ENCODE results near the gene DIAPH1. TPM values are rescaled to one million over a fixed set of nuclear protein-coding genes. Genes with fewer than 3 reads are reported as not detected.

The DIAPH1 gene
- polyA plus RNA-seq, 4 donors, result 58.4 to 97.3 (median 90.6) TPM

DNA sequence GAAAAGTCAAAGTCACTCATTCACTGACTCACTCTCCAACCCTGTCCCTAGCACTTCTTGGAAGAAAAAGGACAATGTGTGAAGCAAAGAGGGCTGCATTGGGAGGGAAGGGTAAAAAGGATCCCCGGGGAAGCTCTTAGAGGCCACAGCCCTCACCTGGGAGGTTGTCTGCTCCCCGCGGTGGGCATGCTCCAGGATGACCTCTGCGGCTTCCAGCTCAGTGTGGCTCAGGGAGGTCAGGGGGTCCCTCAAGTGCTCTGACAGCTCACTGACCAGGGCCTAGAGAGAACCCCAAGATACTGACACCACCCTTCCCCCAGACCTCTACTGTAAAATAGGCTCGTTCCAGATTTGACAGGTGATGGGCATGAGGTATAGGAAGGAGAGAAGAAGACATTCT, 28.4 kb upstream of the DIAPH1 start:
- no peak for FAIRE-seq
- H3K36me3 ChIP-seq (ENCODE audit: control insufficient read depth in 3 of 3, insufficient read depth in 2 of 3, low read depth in 1 of 3, low read length in 3 of 3), result peaks cover 0 to 50% (median 7%) of the 10 kb centered on the region in 3 donors
- WGBS, 3 donors, result 89 to 98% (median 91%) methylated on average over 3 to 5 of the region's 5 CpGs

DNA sequence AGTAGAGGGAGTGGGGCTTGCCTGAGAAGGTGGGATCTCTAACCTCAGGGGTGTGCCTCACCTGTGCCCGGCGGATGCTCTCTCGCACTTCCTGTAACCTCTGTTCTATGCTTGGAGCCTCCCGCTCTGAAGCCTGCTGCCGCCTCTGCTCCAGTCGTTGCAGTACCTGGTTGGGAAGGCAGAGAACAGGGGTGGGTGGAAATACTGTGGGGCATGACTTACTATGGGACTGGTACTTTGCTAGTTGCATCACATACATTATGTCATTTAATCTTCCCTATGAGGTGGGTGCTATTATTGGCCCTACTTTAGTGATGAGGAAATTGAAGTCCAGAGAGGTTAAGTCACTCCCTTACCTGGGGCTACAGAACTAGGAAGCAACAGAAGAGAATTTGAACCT, 27.2 kb upstream of the DIAPH1 start:
- no peak overlapping the region for H3K4me3 ChIP-seq (ENCODE audit: low read depth in 1 of 3, low read length in 3 of 3)
- 92 to 95% (median 92%) methylated on average over 6 of the region's 6 CpGs for WGBS, 3 donors
- peaks cover 0 to 3% (median 0%) of the 10 kb centered on the region in 3 donors for H3K4me1 ChIP-seq (ENCODE audit: control insufficient read depth in 3 of 3, insufficient read depth in 2 of 3, low read depth in 1 of 3, low read length in 2 of 3)
- FAIRE-seq (no peak), DNase-seq (no peak)
- peaks cover 0 to 55% (median 7%) of the 10 kb centered on the region in 3 donors for H3K36me3 ChIP-seq (ENCODE audit: control insufficient read depth in 3 of 3, insufficient read depth in 2 of 3, low read depth in 1 of 3, low read length in 3 of 3)
- H3K27ac ChIP-seq (ENCODE audit: low read depth in 1 of 3, low read length in 2 of 3), result no peak overlapping the region
- H3K27me3 ChIP-seq (ENCODE audit: control insufficient read depth in 3 of 3, insufficient read depth in 3 of 3, low read length in 3 of 3), result no peaks in the 10 kb centered on the region
- H3K9me3 ChIP-seq (ENCODE audit: control insufficient read depth in 2 of 2, insufficient read depth in 1 of 2, low read depth in 1 of 2, low read length in 1 of 2), result no peaks in the 10 kb centered on the region

More for the DNA sequence above, 28.4 kb upstream of the DIAPH1 start:
- H3K27me3 ChIP-seq (ENCODE audit: control insufficient read depth in 3 of 3, insufficient read depth in 3 of 3, low read length in 3 of 3), result no peaks in the 10 kb centered on the region
- no peak overlapping the region for H3K27ac ChIP-seq (ENCODE audit: low read depth in 1 of 3, low read length in 2 of 3)
- no peak overlapping the region for H3K4me3 ChIP-seq (ENCODE audit: low read depth in 1 of 3, low read length in 3 of 3)
- peaks cover 0 to 7% (median 3%) of the 10 kb centered on the region in 3 donors for H3K4me1 ChIP-seq (ENCODE audit: control insufficient read depth in 3 of 3, insufficient read depth in 2 of 3, low read depth in 1 of 3, low read length in 2 of 3)
- no peaks in the 10 kb centered on the region for H3K9me3 ChIP-seq (ENCODE audit: control insufficient read depth in 2 of 2, insufficient read depth in 1 of 2, low read depth in 1 of 2, low read length in 1 of 2)
- no peak for DNase-seq

GRCh38 chr5:141641634-141642267, 23.0 kb upstream of the DIAPH1 start:
- no peak overlapping the region for H3K27ac ChIP-seq (ENCODE audit: low read depth in 1 of 3, low read length in 2 of 3)
- peaks cover 0 to 16% (median 0%) of the 10 kb centered on the region in 3 donors for H3K27me3 ChIP-seq (ENCODE audit: control insufficient read depth in 3 of 3, insufficient read depth in 3 of 3, low read length in 3 of 3)
- H3K4me3 ChIP-seq (ENCODE audit: low read depth in 1 of 3, low read length in 3 of 3), result no peak overlapping the region
- FAIRE-seq (no peak), DNase-seq (peak; percentile 61 to 70)
- no peaks in the 10 kb centered on the region for H3K9me3 ChIP-seq (ENCODE audit: control insufficient read depth in 2 of 2, insufficient read depth in 1 of 2, low read depth in 1 of 2, low read length in 1 of 2)
- H3K36me3 ChIP-seq (ENCODE audit: control insufficient read depth in 3 of 3, insufficient read depth in 2 of 3, low read depth in 1 of 3, low read length in 3 of 3), result peaks cover 0 to 49% (median 4%) of the 10 kb centered on the region in 3 donors
- WGBS, 3 donors, result 86 to 94% (median 90%) methylated on average over 2 of the region's 2 CpGs
- H3K4me1 ChIP-seq (ENCODE audit: control insufficient read depth in 3 of 3, insufficient read depth in 2 of 3, low read depth in 1 of 3, low read length in 2 of 3), result peaks cover 0 to 11% (median 0%) of the 10 kb centered on the region in 3 donors

- WGBS, 3 donors, result 86 to 90% (median 87%) methylated on average over 9 of the region's 9 CpGs
- H3K4me3 ChIP-seq (ENCODE audit: low read depth in 1 of 3, low read length in 3 of 3), result no peak overlapping the region
- H3K27ac ChIP-seq (ENCODE audit: low read depth in 1 of 3, low read length in 2 of 3), result no peak overlapping the region
- DNase-seq (no peak), FAIRE-seq (no peak)
- H3K4me1 ChIP-seq (ENCODE audit: control insufficient read depth in 3 of 3, insufficient read depth in 2 of 3, low read depth in 1 of 3, low read length in 2 of 3), result peaks cover 0 to 14% (median 0%) of the 10 kb centered on the region in 3 donors
- H3K9me3 ChIP-seq (ENCODE audit: control insufficient read depth in 2 of 2, insufficient read depth in 1 of 2, low read depth in 1 of 2, low read length in 1 of 2), result no peaks in the 10 kb centered on the region
- H3K36me3 ChIP-seq (ENCODE audit: control insufficient read depth in 3 of 3, insufficient read depth in 2 of 3, low read depth in 1 of 3, low read length in 3 of 3), result peaks cover 0 to 42% (median 4%) of the 10 kb centered on the region in 3 donors
- peaks cover 0 to 16% (median 0%) of the 10 kb centered on the region in 3 donors for H3K27me3 ChIP-seq (ENCODE audit: control insufficient read depth in 3 of 3, insufficient read depth in 3 of 3, low read length in 3 of 3)
These were observed 21.9 kb upstream of the DIAPH1 start for GRCh38 chr5:141640698-141641097.

- 80 to 100% (median 90%) methylated on average over 2 to 3 of the region's 3 CpGs for WGBS, 3 donors
- Histone ChIP-seq H3K36me3 (ENCODE audit: control insufficient read depth in 3 of 3, insufficient read depth in 2 of 3, low read depth in 1 of 3, low read length in 3 of 3) (peaks cover 0 to 39% (median 4%) of the 10 kb centered on the region in 3 donors), H3K27ac (ENCODE audit: low read depth in 1 of 3, low read length in 2 of 3) (no peak overlapping the region), H3K27me3 (ENCODE audit: control insufficient read depth in 3 of 3, insufficient read depth in 3 of 3, low read length in 3 of 3) (peaks cover 0 to 16% (median 0%) of the 10 kb centered on the region in 3 donors), H3K4me3 (ENCODE audit: low read depth in 1 of 3, low read length in 3 of 3) (no peak overlapping the region), H3K4me1 (ENCODE audit: control insufficient read depth in 3 of 3, insufficient read depth in 2 of 3, low read depth in 1 of 3, low read length in 2 of 3) (peaks cover 0 to 20% (median 0%) of the 10 kb centered on the region in 3 donors), H3K9me3 (ENCODE audit: control insufficient read depth in 2 of 2, insufficient read depth in 1 of 2, low read depth in 1 of 2, low read length in 1 of 2) (no peaks in the 10 kb centered on the region)
- no peak for FAIRE-seq
- no peak for DNase-seq
These were observed 21.2 kb upstream of the DIAPH1 start for GRCh38 chr5:141640051-141640415.

GRCh38 chr5:141639357-141640050, 20.7 kb upstream of the DIAPH1 start:
- Histone ChIP-seq H3K4me3 (ENCODE audit: low read depth in 1 of 3, low read length in 3 of 3) (no peak overlapping the region), H3K27ac (ENCODE audit: low read depth in 1 of 3, low read length in 2 of 3) (no peak overlapping the region), H3K27me3 (ENCODE audit: control insufficient read depth in 3 of 3, insufficient read depth in 3 of 3, low read length in 3 of 3) (peaks cover 0 to 16% (median 0%) of the 10 kb centered on the region in 3 donors), H3K9me3 (ENCODE audit: control insufficient read depth in 2 of 2, insufficient read depth in 1 of 2, low read depth in 1 of 2, low read length in 1 of 2) (no peaks in the 10 kb centered on the region), H3K4me1 (ENCODE audit: control insufficient read depth in 3 of 3, insufficient read depth in 2 of 3, low read depth in 1 of 3, low read length in 2 of 3) (peaks cover 0 to 24% (median 0%) of the 10 kb centered on the region in 3 donors), H3K36me3 (ENCODE audit: control insufficient read depth in 3 of 3, insufficient read depth in 2 of 3, low read depth in 1 of 3, low read length in 3 of 3) (peaks cover 0 to 37% (median 3%) of the 10 kb centered on the region in 3 donors)
- 92 to 95% (median 95%) methylated on average over 12 of the region's 12 CpGs for WGBS, 3 donors
- DNase-seq (no peak), FAIRE-seq (no peak)

- peaks cover 0 to 29% (median 0%) of the 10 kb centered on the region in 3 donors for H3K36me3 ChIP-seq (ENCODE audit: control insufficient read depth in 3 of 3, insufficient read depth in 2 of 3, low read depth in 1 of 3, low read length in 3 of 3)
- 79 to 94% (median 94%) methylated on average over 2 of the region's 2 CpGs for WGBS, 3 donors
- H3K4me1 ChIP-seq (ENCODE audit: control insufficient read depth in 3 of 3, insufficient read depth in 2 of 3, low read depth in 1 of 3, low read length in 2 of 3), result peaks cover 0 to 24% (median 0%) of the 10 kb centered on the region in 3 donors
- H3K27ac ChIP-seq (ENCODE audit: low read depth in 1 of 3, low read length in 2 of 3), result no peak overlapping the region
- no peak for FAIRE-seq
- no peak overlapping the region for H3K4me3 ChIP-seq (ENCODE audit: low read depth in 1 of 3, low read length in 3 of 3)
- peaks cover 0 to 16% (median 0%) of the 10 kb centered on the region in 3 donors for H3K27me3 ChIP-seq (ENCODE audit: control insufficient read depth in 3 of 3, insufficient read depth in 3 of 3, low read length in 3 of 3)
- DNase-seq, result no peak
- H3K9me3 ChIP-seq (ENCODE audit: control insufficient read depth in 2 of 2, insufficient read depth in 1 of 2, low read depth in 1 of 2, low read length in 1 of 2), result no peaks in the 10 kb centered on the region
These were observed 20.0 kb upstream of the DIAPH1 start for GRCh38 chr5:141638771-141639170.

DNA sequence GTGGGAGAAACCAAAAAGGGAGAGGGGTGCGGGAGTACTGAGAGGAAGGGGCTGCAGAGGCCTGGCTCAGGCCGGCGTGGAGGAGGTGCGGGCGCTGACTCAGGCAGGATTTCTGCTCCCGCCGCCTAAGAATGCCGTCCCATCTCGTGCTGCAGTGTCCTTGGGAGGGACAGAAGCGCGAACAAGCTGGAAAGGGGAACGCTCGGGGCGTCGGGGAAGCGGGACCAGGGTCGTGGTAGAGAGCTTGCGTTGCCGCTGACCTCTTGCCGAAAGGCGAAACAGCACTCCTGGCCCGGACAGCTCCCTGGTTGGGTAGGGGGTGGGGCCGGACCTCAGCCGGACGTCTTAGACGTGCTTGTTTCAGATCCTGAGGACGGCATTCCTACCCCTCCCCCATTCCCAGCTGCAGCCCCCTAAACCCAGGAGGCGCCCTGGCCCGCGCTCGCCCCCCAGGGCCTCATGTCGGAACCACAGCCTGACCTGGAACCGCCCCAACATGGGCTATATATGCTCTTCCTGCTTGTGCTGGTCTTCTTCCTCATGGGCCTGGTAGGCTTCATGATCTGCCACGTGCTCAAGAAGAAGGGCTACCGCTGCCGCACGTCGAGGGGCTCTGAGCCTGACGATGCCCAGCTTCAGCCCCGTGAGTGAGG, 19.1 kb upstream of the DIAPH1 start:
- no peak for FAIRE-seq
- Histone ChIP-seq H3K4me1 (ENCODE audit: control insufficient read depth in 3 of 3, insufficient read depth in 2 of 3, low read depth in 1 of 3, low read length in 2 of 3) (peaks cover 0 to 24% (median 0%) of the 10 kb centered on the region in 3 donors), H3K4me3 (ENCODE audit: low read depth in 1 of 3, low read length in 3 of 3) (peak overlapping the region; percentile 84 to 100 (median 84)), H3K36me3 (ENCODE audit: control insufficient read depth in 3 of 3, insufficient read depth in 2 of 3, low read depth in 1 of 3, low read length in 3 of 3) (peaks cover 0 to 24% (median 0%) of the 10 kb centered on the region in 3 donors), H3K27ac (ENCODE audit: low read depth in 1 of 3, low read length in 2 of 3) (no peak overlapping the region), H3K27me3 (ENCODE audit: control insufficient read depth in 3 of 3, insufficient read depth in 3 of 3, low read length in 3 of 3) (peaks cover 0 to 16% (median 0%) of the 10 kb centered on the region in 3 donors), H3K9me3 (ENCODE audit: control insufficient read depth in 2 of 2, insufficient read depth in 1 of 2, low read depth in 1 of 2, low read length in 1 of 2) (no peaks in the 10 kb centered on the region)
- DNase-seq, result peak; percentile 38 to 66
- WGBS, 3 donors, result 4 to 6% (median 5%) methylated on average over 37 to 40 of the region's 40 CpGs

Data from small intestine (tissue), 7 donors.